ENCODE results near the gene BABAM2.
"Not testable (repeated sequence)": the region's sequence is repeated elsewhere in the genome, so short reads cannot be mapped to it uniquely, and the experiment has no call there.

BABAM2 gene

GRCh38 chr2:27978761-27979160 is 88.2 kb downstream of the BABAM2 start:
- not testable (repeated sequence) for H3K27ac ChIP-seq (ENCODE audit: low read depth, low read length); H3K4me3 ChIP-seq (ENCODE audit: low read length); H3K27me3 ChIP-seq (ENCODE audit: control insufficient read depth, insufficient read depth, low read length); H3K9ac ChIP-seq (ENCODE audit: low read length); H3K4me1 ChIP-seq (ENCODE audit: control insufficient read depth, insufficient read depth, low read length); H3K36me3 ChIP-seq (ENCODE audit: control insufficient read depth, insufficient read depth, low read length)

GRCh38 chr2:27980242-27980641 is 89.7 kb downstream of the BABAM2 start:
- no peaks in the 10 kb centered on the region for H3K4me1 ChIP-seq (ENCODE audit: control insufficient read depth, insufficient read depth, low read length)
- H3K27ac ChIP-seq (ENCODE audit: low read depth, low read length) = no peak overlapping the region
- H3K36me3 ChIP-seq (ENCODE audit: control insufficient read depth, insufficient read depth, low read length) = no peaks in the 10 kb centered on the region
- no peak overlapping the region for H3K9ac ChIP-seq (ENCODE audit: low read length)
- H3K27me3 ChIP-seq (ENCODE audit: control insufficient read depth, insufficient read depth, low read length) = no peaks in the 10 kb centered on the region
- no peak overlapping the region for H3K4me3 ChIP-seq (ENCODE audit: low read length)

DNA sequence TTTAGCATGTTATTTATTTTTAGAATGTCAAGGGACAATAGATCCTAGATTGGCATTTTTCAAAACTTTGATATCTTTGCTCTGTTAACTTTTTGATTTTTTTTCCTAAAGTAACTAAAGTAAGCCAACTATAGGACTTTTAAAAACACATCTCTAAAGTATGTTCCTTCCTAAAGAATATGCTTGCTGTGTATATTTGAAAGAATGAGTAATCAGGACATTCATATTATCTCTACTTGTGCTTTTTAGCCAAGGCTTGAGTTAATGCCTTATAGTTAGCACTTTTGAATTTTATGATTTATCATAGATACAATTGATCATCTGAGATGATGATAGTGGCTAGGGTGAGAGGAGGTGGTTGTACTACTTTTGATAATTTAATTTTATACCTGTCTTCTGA is 93.6 kb downstream of the BABAM2 start:
- no peak overlapping the region for H3K4me3 ChIP-seq (ENCODE audit: low read length)
- H3K36me3 ChIP-seq (ENCODE audit: control insufficient read depth, insufficient read depth, low read length) = no peaks in the 10 kb centered on the region
- no peaks in the 10 kb centered on the region for H3K4me1 ChIP-seq (ENCODE audit: control insufficient read depth, insufficient read depth, low read length)
- no peak overlapping the region for H3K27ac ChIP-seq (ENCODE audit: low read depth, low read length)
- no peaks in the 10 kb centered on the region for H3K27me3 ChIP-seq (ENCODE audit: control insufficient read depth, insufficient read depth, low read length)
- no peak overlapping the region for H3K9ac ChIP-seq (ENCODE audit: low read length)

DNA sequence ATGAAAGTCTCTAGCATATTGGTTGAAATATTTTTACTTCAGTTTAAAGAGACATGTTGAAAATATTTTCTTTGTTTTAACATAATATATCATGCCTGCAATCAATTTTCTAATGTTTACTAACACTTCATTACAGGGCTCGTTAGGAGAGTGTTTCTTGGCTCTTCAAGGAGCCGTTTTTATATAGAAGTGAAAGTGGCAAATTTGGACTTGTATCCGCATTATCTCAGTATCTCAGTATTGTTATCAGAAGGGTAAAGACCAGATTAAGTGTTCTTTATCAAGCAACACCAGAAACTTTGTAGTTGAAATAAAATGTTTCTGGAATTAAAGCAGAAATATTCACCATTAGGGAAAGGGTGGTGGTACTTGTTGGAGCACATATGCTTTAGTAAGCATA is 97.8 kb downstream of the BABAM2 start:
- H3K4me1 ChIP-seq (ENCODE audit: control insufficient read depth, insufficient read depth, low read length) = peaks cover 6% of the 10 kb centered on the region
- no peak overlapping the region for H3K9ac ChIP-seq (ENCODE audit: low read length)
- no peaks in the 10 kb centered on the region for H3K27me3 ChIP-seq (ENCODE audit: control insufficient read depth, insufficient read depth, low read length)
- H3K4me3 ChIP-seq (ENCODE audit: low read length) = no peak overlapping the region
- H3K36me3 ChIP-seq (ENCODE audit: control insufficient read depth, insufficient read depth, low read length) = no peaks in the 10 kb centered on the region
- no peak overlapping the region for H3K27ac ChIP-seq (ENCODE audit: low read depth, low read length)

DNA sequence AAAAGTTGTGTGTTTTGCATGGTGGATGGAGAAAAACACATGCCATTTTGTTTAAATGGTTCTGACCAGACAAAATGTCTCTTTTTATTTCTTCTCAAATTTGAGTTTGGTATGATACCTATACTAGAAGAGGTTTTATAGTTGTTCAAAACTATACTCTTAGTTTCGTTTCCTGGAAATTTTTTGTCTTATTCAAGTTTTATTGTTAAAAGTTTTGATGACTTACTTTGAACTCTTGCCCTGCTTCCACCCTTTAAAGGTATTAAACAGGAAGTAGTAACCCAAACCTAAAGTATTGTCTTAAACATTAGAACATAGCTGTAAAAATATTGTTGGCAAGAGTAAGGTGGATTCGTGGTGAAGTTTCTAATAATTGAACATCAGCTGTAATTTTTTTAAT is 98.2 kb downstream of the BABAM2 start:
- Histone ChIP-seq H3K27me3 (ENCODE audit: control insufficient read depth, insufficient read depth, low read length) (no peaks in the 10 kb centered on the region), H3K4me1 (ENCODE audit: control insufficient read depth, insufficient read depth, low read length) (peaks cover 6% of the 10 kb centered on the region), H3K4me3 (ENCODE audit: low read length) (no peak overlapping the region), H3K36me3 (ENCODE audit: control insufficient read depth, insufficient read depth, low read length) (no peaks in the 10 kb centered on the region), H3K9ac (ENCODE audit: low read length) (no peak overlapping the region), H3K27ac (ENCODE audit: low read depth, low read length) (no peak overlapping the region)

GRCh38 chr2:27989149-27989548 is 98.6 kb downstream of the BABAM2 start:
- Histone ChIP-seq H3K4me1 (ENCODE audit: control insufficient read depth, insufficient read depth, low read length) (peaks cover 6% of the 10 kb centered on the region), H3K27ac (ENCODE audit: low read depth, low read length) (no peak overlapping the region), H3K9ac (ENCODE audit: low read length) (no peak overlapping the region)

DNA sequence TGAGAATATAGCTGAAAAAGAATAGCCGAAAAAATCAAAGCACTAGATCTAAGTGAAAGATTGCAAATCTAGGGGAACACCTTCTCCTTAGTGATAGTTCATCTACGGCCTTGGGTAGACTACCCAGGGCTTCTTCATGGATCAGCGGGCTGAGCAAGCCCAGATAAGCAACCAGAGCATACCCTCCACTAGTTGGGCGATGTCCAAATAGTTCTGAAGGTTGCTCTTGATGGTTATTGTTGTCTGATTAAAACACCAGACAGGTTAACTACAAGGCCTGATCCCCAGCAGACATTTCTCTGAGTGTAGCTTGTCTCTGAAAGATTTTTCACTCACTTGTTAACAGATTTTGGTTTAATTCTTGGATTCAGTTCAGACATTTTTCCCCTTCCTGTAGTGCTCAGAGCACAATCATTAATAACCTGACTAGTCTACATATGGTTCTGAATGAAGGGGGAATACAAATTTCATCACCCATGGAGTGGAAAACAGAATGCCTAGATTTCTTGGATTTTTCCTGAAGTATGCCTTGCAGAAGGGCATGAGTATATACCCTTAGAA is 99.6 kb downstream of the BABAM2 start:
- Histone ChIP-seq H3K27ac (ENCODE audit: low read depth, low read length) (no peak overlapping the region), H3K36me3 (ENCODE audit: control insufficient read depth, insufficient read depth, low read length) (no peaks in the 10 kb centered on the region), H3K27me3 (ENCODE audit: control insufficient read depth, insufficient read depth, low read length) (no peaks in the 10 kb centered on the region), H3K9ac (ENCODE audit: low read length) (no peak overlapping the region), H3K4me3 (ENCODE audit: low read length) (no peak overlapping the region), H3K4me1 (ENCODE audit: control insufficient read depth, insufficient read depth, low read length) (peaks cover 6% of the 10 kb centered on the region)

More at GRCh38 chr2:27989149-27989548, 98.6 kb downstream of the BABAM2 start:
- H3K36me3 ChIP-seq (ENCODE audit: control insufficient read depth, insufficient read depth, low read length) = no peaks in the 10 kb centered on the region
- no peak overlapping the region for H3K4me3 ChIP-seq (ENCODE audit: low read length)
- H3K27me3 ChIP-seq (ENCODE audit: control insufficient read depth, insufficient read depth, low read length) = no peaks in the 10 kb centered on the region

DNA sequence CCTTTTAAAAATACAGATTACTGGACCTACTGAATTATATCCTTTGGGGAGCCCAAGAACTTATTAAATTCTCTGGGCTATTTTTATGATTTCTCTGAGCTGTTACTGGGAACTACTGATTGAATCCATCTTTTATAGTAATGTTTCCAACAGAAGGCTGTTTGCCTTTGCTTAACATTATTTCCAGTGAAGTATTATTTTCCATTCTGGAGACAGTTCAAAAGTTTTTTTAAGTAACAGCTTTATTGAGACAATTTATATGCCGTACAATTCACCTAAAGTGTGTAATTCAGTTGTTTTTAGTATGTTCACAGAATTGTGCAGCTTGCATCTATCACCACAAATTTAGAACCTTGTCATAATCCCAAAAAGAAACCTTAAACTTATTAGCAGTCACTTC is 100.6 kb downstream of the BABAM2 start:
- Histone ChIP-seq H3K4me1 (ENCODE audit: control insufficient read depth, insufficient read depth, low read length) (peaks cover 6% of the 10 kb centered on the region), H3K4me3 (ENCODE audit: low read length) (no peak overlapping the region), H3K9ac (ENCODE audit: low read length) (no peak overlapping the region), H3K27me3 (ENCODE audit: control insufficient read depth, insufficient read depth, low read length) (no peaks in the 10 kb centered on the region), H3K27ac (ENCODE audit: low read depth, low read length) (no peak overlapping the region), H3K36me3 (ENCODE audit: control insufficient read depth, insufficient read depth, low read length) (no peaks in the 10 kb centered on the region)

GRCh38 chr2:27992787-27993401 is 102.4 kb downstream of the BABAM2 start:
- Histone ChIP-seq H3K9ac (ENCODE audit: low read length) (no peak overlapping the region), H3K36me3 (ENCODE audit: control insufficient read depth, insufficient read depth, low read length) (no peaks in the 10 kb centered on the region), H3K4me3 (ENCODE audit: low read length) (no peak overlapping the region), H3K27ac (ENCODE audit: low read depth, low read length) (no peak overlapping the region), H3K27me3 (ENCODE audit: control insufficient read depth, insufficient read depth, low read length) (no peaks in the 10 kb centered on the region), H3K4me1 (ENCODE audit: control insufficient read depth, insufficient read depth, low read length) (peaks cover 6% of the 10 kb centered on the region)

DNA sequence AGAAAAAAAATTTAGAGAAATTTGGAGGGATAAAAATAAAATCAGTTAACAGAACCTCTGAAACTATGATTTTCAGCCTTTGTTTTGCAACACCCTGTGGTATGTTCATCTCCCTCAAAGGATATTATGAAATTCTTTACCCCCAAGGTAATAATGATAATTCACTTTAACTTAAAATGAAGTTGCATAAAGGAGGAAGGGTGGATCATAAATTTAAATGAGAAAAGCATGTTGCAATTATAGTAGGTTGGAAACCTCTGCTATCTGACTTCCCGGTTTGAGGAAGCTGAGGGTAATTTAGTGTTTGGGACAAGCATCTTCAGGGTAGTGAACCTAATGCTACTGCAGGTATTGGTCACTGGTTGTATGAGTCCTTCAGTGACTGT is 102.9 kb downstream of the BABAM2 start:
- Histone ChIP-seq H3K27me3 (ENCODE audit: control insufficient read depth, insufficient read depth, low read length) (no peaks in the 10 kb centered on the region), H3K4me3 (ENCODE audit: low read length) (no peak overlapping the region), H3K9ac (ENCODE audit: low read length) (no peak overlapping the region), H3K4me1 (ENCODE audit: control insufficient read depth, insufficient read depth, low read length) (peaks cover 6% of the 10 kb centered on the region), H3K36me3 (ENCODE audit: control insufficient read depth, insufficient read depth, low read length) (no peaks in the 10 kb centered on the region), H3K27ac (ENCODE audit: low read depth, low read length) (no peak overlapping the region)

- Histone ChIP-seq H3K4me1 (ENCODE audit: control insufficient read depth, insufficient read depth, low read length) (peaks cover 6% of the 10 kb centered on the region), H3K27me3 (ENCODE audit: control insufficient read depth, insufficient read depth, low read length) (no peaks in the 10 kb centered on the region), H3K4me3 (ENCODE audit: low read length) (no peak overlapping the region), H3K9ac (ENCODE audit: low read length) (no peak overlapping the region), H3K36me3 (ENCODE audit: control insufficient read depth, insufficient read depth, low read length) (no peaks in the 10 kb centered on the region), H3K27ac (ENCODE audit: low read depth, low read length) (no peak overlapping the region)
These were observed 103.6 kb downstream of the BABAM2 start for GRCh38 chr2:27993950-27994728.

GRCh38 chr2:27996156-27996922 is 105.8 kb downstream of the BABAM2 start:
- Histone ChIP-seq H3K36me3 (ENCODE audit: control insufficient read depth, insufficient read depth, low read length) (no peaks in the 10 kb centered on the region), H3K9ac (ENCODE audit: low read length) (no peak overlapping the region), H3K27ac (ENCODE audit: low read depth, low read length) (no peak overlapping the region), H3K27me3 (ENCODE audit: control insufficient read depth, insufficient read depth, low read length) (no peaks in the 10 kb centered on the region), H3K4me3 (ENCODE audit: low read length) (no peak overlapping the region), H3K4me1 (ENCODE audit: control insufficient read depth, insufficient read depth, low read length) (peaks cover 1% of the 10 kb centered on the region)
